ENCODE data around the gene TMEM225. TPM values are rescaled to one million over a fixed set of nuclear protein-coding genes. Genes with fewer than 3 reads are reported as not detected.

Gene TMEM225
- total and polyA plus RNA-seq, 4 donors, result not detected

GRCh38 chr11:123838199-123838598 lies 47.3 kb downstream of the TMEM225 start:
- Histone ChIP-seq H3K27me3 (ENCODE audit: control insufficient read depth, insufficient read depth, low read length) (no peaks in the 10 kb centered on the region), H3K27ac (ENCODE audit: low read depth, low read length) (no peak overlapping the region), H3K4me3 (ENCODE audit: low read depth, low read length) (no peak overlapping the region), H3K36me3 (ENCODE audit: control insufficient read depth, insufficient read depth, low read length) (no peaks in the 10 kb centered on the region), H3K4me1 (ENCODE audit: control insufficient read depth, insufficient read depth, low read length) (no peaks in the 10 kb centered on the region), H3K9me3 (ENCODE audit: control insufficient read depth, insufficient read depth, low read length) (no peaks in the 10 kb centered on the region)
- WGBS (ENCODE audit: insufficient coverage), result 50% methylated on average over 2 of the region's 3 CpGs
- DNase-seq (ENCODE audit: low read depth in 4 of 6, low spot score in 6 of 6), result no peak

- no CpG with 5 or more reads among the region's 2 CpGs for WGBS (ENCODE audit: insufficient coverage)
- H3K4me3 ChIP-seq (ENCODE audit: low read depth, low read length), result no peak overlapping the region
These were observed 52.4 kb downstream of the TMEM225 start for GRCh38 chr11:123833095-123833494.

More at GRCh38 chr11:123833095-123833494, 52.4 kb downstream of the TMEM225 start:
- no peak overlapping the region for H3K27ac ChIP-seq (ENCODE audit: low read depth, low read length)
- DNase-seq (ENCODE audit: low read depth in 4 of 6, low spot score in 6 of 6), result no peak
- no peaks in the 10 kb centered on the region for H3K27me3 ChIP-seq (ENCODE audit: control insufficient read depth, insufficient read depth, low read length)
- no peaks in the 10 kb centered on the region for H3K4me1 ChIP-seq (ENCODE audit: control insufficient read depth, insufficient read depth, low read length)
- H3K9me3 ChIP-seq (ENCODE audit: control insufficient read depth, insufficient read depth, low read length), result no peaks in the 10 kb centered on the region
- no peaks in the 10 kb centered on the region for H3K36me3 ChIP-seq (ENCODE audit: control insufficient read depth, insufficient read depth, low read length)

Other genes with a start within 250 kb of the TMEM225 start
- gene SCN3B, start 231.0 kb downstream of the TMEM225 start, total RNA-seq, result 10 to 100 TPM; 21.0 to 54.7 TPM
- gene SCN3B, start 231.0 kb downstream of the TMEM225 start, polyA plus RNA-seq (ENCODE audit: insufficient read length in 2 of 2), result 10 to 100 TPM; 93.1 to 97.5 TPM
- 10 to 100 TPM; 10.7 to 11.1 TPM for gene ZNF202, start 144.0 kb downstream of the TMEM225 start, total RNA-seq
- gene ZNF202, start 144.0 kb downstream of the TMEM225 start, polyA plus RNA-seq (ENCODE audit: insufficient read length in 2 of 2), result 10 to 100 TPM; 13.9 to 15.0 TPM
- not detected for gene OR6X1, start 131.2 kb downstream of the TMEM225 start, total RNA-seq
- gene OR6X1, start 131.2 kb downstream of the TMEM225 start, polyA plus RNA-seq (ENCODE audit: insufficient read length in 2 of 2), result not detected
- gene OR6M1, start 79.3 kb downstream of the TMEM225 start, total RNA-seq, result not detected
- gene OR6M1, start 79.3 kb downstream of the TMEM225 start, polyA plus RNA-seq (ENCODE audit: insufficient read length in 2 of 2), result not detected
- under 1 TPM; 0.06 to 0.10 TPM for gene OR8D4, start 16.5 kb upstream of the TMEM225 start, total RNA-seq
- not detected for gene OR8D4, start 16.5 kb upstream of the TMEM225 start, polyA plus RNA-seq (ENCODE audit: insufficient read length in 2 of 2)
- not detected for gene OR4D5, start 53.9 kb upstream of the TMEM225 start, total RNA-seq
- not detected for gene OR4D5, start 53.9 kb upstream of the TMEM225 start, polyA plus RNA-seq (ENCODE audit: insufficient read length in 2 of 2)
- gene OR6T1, start 58.2 kb upstream of the TMEM225 start, total RNA-seq, result not detected
- not detected for gene OR6T1, start 58.2 kb upstream of the TMEM225 start, polyA plus RNA-seq (ENCODE audit: insufficient read length in 2 of 2)
- gene OR10S1, start 92.1 kb upstream of the TMEM225 start, total RNA-seq, result not detected
- not detected for gene OR10S1, start 92.1 kb upstream of the TMEM225 start, polyA plus RNA-seq (ENCODE audit: insufficient read length in 2 of 2)
- gene OR10G6, start 109.5 kb upstream of the TMEM225 start, total RNA-seq, result not detected
- not detected for gene OR10G6, start 109.5 kb upstream of the TMEM225 start, polyA plus RNA-seq (ENCODE audit: insufficient read length in 2 of 2)
- not detected for gene OR10G4, start 127.3 kb upstream of the TMEM225 start, total RNA-seq
- gene OR10G4, start 127.3 kb upstream of the TMEM225 start, polyA plus RNA-seq (ENCODE audit: insufficient read length in 2 of 2), result not detected
- gene OR10G9, start 137.3 kb upstream of the TMEM225 start, total RNA-seq, result not detected
- gene OR10G9, start 137.3 kb upstream of the TMEM225 start, polyA plus RNA-seq (ENCODE audit: insufficient read length in 2 of 2), result not detected
- not detected for gene OR10G8, start 141.1 kb upstream of the TMEM225 start, total RNA-seq
- gene OR10G8, start 141.1 kb upstream of the TMEM225 start, polyA plus RNA-seq (ENCODE audit: insufficient read length in 2 of 2), result not detected
- gene OR10G7, start 155.7 kb upstream of the TMEM225 start, total RNA-seq, result not detected
- not detected for gene OR10G7, start 155.7 kb upstream of the TMEM225 start, polyA plus RNA-seq (ENCODE audit: insufficient read length in 2 of 2)
- 10 to 100 TPM; 22.8 to 50.4 TPM for gene VWA5A, start 229.8 kb upstream of the TMEM225 start, total RNA-seq
- 10 to 100 TPM; 38.4 to 41.5 TPM for gene VWA5A, start 229.8 kb upstream of the TMEM225 start, polyA plus RNA-seq (ENCODE audit: insufficient read length in 2 of 2)

Measured in spinal cord (tissue), 10 donors.